H1 (cell line): ENCODE results near the gene CSNK1D. TPM values are rescaled to one million over a fixed set of nuclear protein-coding genes. Genes with fewer than 3 reads are reported as not detected.

Experiments used
- ASH2L ChIP-seq: fragments of 200-600, 300-600 bp; sonication (generic); IDR thresholded peaks from one replicate; pipeline ENCODE4 v1.7.1; 2017; ENCODE audit warnings: low read length
- polyA plus RNA-seq, 7 experiments: library from polyadenylated mRNA; depleted of rRNA in 3 of 7; stranded (reverse) in 5 of 7; unstranded in 2 of 7; fragments of >200 nt in 5 of 7; fragments of 200-250 nt in 2 of 7; gene quantifications; 1 replicate in 5 of 7; 2 replicates in 1 of 7; 4 replicates in 1 of 7; pipeline versions ENCODE4 v1.2.1 to v1.2.3, GENCODE V29; 2011 to 2013; ENCODE audit warnings: missing spikeins in 2 of 7, mixed read lengths in 2 of 7
- total RNA-seq: library from RNA; stranded (reverse); fragmentation: NEBNext Ultra II Directional; extraction: Animal tissue kit (Norgen Biotek cat#: 25700); gene quantifications from 2 replicates; pipeline ENCODE4 v1.2.1, GENCODE V29; 2021

The CSNK1D gene
- total and polyA plus RNA-seq, 2 of the 8 experiments (the other 6 are each of a cell fraction or from before 2014, with no cell fraction given) = 73.5 to 103 TPM

DNA sequence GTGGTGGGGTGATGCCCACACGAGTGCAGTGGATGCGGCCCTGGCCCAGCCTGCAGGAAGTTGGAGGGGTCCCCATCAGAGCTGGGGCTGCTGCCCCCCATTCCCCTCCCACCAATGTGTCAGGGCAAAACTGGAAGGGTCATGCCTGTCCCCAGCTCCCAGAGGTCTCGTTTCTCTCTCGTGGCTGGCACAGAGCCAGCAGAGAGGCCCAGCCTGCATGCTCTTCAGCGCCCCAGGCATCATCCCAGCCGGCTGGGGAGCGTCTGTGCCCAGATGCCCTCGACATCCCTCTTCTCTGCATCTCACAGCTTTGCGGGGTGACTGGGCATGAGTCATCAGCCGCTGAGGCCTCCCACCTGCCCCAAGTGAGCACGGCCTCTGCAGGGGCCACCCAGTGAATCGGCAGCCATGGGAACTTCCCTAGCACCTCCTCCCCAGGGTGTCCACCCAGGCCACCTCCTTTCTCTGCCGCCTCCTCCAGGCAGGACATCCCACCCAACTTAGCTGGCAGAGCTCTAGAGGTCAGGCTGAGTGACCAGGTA, 9.8 kb upstream of the CSNK1D start (continued):
- no peak for TF ChIP-seq ASH2L
- TF ChIP-seq, all 59 proteins: peak for 0
